CD4-positive, alpha-beta T cell (primary cell): ENCODE results near the gene GFPT2. TPM values are rescaled to one million over a fixed set of nuclear protein-coding genes. Genes with fewer than 3 reads are reported as not detected.

ENCODE experiments used
- ATAC-seq: fragments of 200-7000 bp; cut with Tn5 transposase; one replicate; pipeline ENCODE4 v1.10.0; 2022; ENCODE audit warnings: mild to moderate bottlenecking; ENCODE audit not compliant: poor library complexity
- CTCF ChIA-PET: fragments of 350-600 bp; sonication (Branson Sonifier 250); formaldehyde crosslinking; loops from one replicate; lab custom pipeline; 2021; ENCODE audit warnings: antibody characterized with exemption, inconsistent platforms; lab: Charles Lee
- POLR2A ChIA-PET: fragments of 350-600 bp; sonication (Branson Sonifier 250); formaldehyde crosslinking; loops from one replicate; lab custom pipeline; 2021; ENCODE audit warnings: antibody characterized with exemption, inconsistent platforms; lab: Charles Lee
- DNase-seq, 14 experiments: peaks; one replicate each; pipeline ENCODE4 v3.0.0-alpha.2; 2013 to 2020; ENCODE audit warnings: mixed read lengths in 2 of 14
- H3K27ac ChIP-seq, 2 donors: one replicate each; pipeline versions ENCODE4 v1.5.1 to v1.7.0; 2013; ENCODE audit warnings: low read length in 2 of 2, low read depth in 1 of 2, mild to moderate bottlenecking in 1 of 2
- H3K27me3 ChIP-seq, 2 experiments: 1 replicate in 1 of 2; 2 replicates in 1 of 2; pipeline versions ENCODE4 v1.6.1 to v1.7.0; 2013; ENCODE audit warnings: low read length in 2 of 2, control low read depth in 1 of 2, mild to moderate bottlenecking in 1 of 2, moderate library complexity in 1 of 2; ENCODE audit not compliant: insufficient read depth in 2 of 2, control insufficient read depth in 1 of 2
- H3K36me3 ChIP-seq: one replicate; pipeline ENCODE4 v1.6.1; 2013; ENCODE audit warnings: low read length, control low read depth; ENCODE audit not compliant: insufficient read depth
- H3K4me1 ChIP-seq: one replicate; pipeline ENCODE4 v1.6.1; 2013; ENCODE audit warnings: low read length, control low read depth; ENCODE audit not compliant: insufficient read depth
- H3K4me3 ChIP-seq: one replicate; pipeline ENCODE4 v1.5.1; 2013; ENCODE audit warnings: mild to moderate bottlenecking, low read length, moderate library complexity
- H3K9me3 ChIP-seq, 2 experiments: 1 replicate in 1 of 2; 2 replicates in 1 of 2; pipeline versions ENCODE4 v1.6.1 to v1.7.0; 2013; ENCODE audit warnings: low read length in 2 of 2, mild to moderate bottlenecking in 2 of 2, control low read depth in 1 of 2, moderate library complexity in 1 of 2; ENCODE audit not compliant: control insufficient read depth in 1 of 2, insufficient read depth in 1 of 2
- H3K27ac Mint-ChIP-seq: one replicate; pipeline ENCODE4 v1.8.0; 2020; ENCODE audit warnings: mixed read lengths
- H3K27me3 Mint-ChIP-seq: one replicate; pipeline ENCODE4 v1.8.0; 2021; ENCODE audit warnings: mixed read lengths
- H3K36me3 Mint-ChIP-seq: one replicate; pipeline ENCODE4 v1.8.0; 2021; ENCODE audit warnings: low read depth, mixed read lengths
- H3K4me1 Mint-ChIP-seq: one replicate; pipeline ENCODE4 v1.8.0; 2021; ENCODE audit warnings: low read depth, mixed read lengths
- H3K4me3 Mint-ChIP-seq: one replicate; pipeline ENCODE4 v1.8.0; 2020; ENCODE audit warnings: mild to moderate bottlenecking, mixed read lengths
- H3K9me3 Mint-ChIP-seq: one replicate; pipeline ENCODE4 v1.8.0; 2020; ENCODE audit warnings: mixed read lengths
- CTCF ChIP-seq: fragments of 200-600 bp; IDR thresholded peaks from one replicate; pipeline ENCODE4 v1.8.0; 2022; ENCODE audit warnings: antibody characterized with exemption, mild to moderate bottlenecking
- intact Hi-C, 2 experiments: fragments of 100-400 bp; cut with DNase I in 1 of 2; cut with micrococcal nuclease in 1 of 2; formaldehyde crosslinking; loops; one replicate each; pipeline versions ENCODE4 v1.15.1 to v1.9.0; 2023 to 2025; cut with DNase I, micrococcal nuclease
- polyA plus RNA-seq, 2 donors: library from polyadenylated mRNA; unstranded; fragments of 120-200 nt; gene quantifications; one replicate each; pipeline ENCODE4 v1.2.1, GENCODE V29; 2013
- total RNA-seq, 174 experiments: library from RNA in 2 of 174; stranded (reverse) in 2 of 174; gene quantifications; one replicate each; pipeline ENCODE4 v1.2.3 and lab custom pipeline; 2021 to 2026

The GFPT2 gene
- total RNA-seq (1 to 10 TPM; 1.1 to 1.5 TPM), total RNA-seq (lab: John Stamatoyannopoulos, UW) (0 to 3.6 (median 0.52) reads per million in 172 experiments)
- 0.47 TPM for polyA plus RNA-seq (2013, experiment 1 of 2)
- 0.53 TPM for polyA plus RNA-seq (2013, experiment 2 of 2)

GRCh38 chr5:180353048-180353979, at the start of gene GFPT2:
TSS of gene GFPT2 (minus strand) at chr5:180353336. CDS start at chr5:180353217, 119 bp downstream.
- Histone ChIP-seq H3K36me3 (no peaks in the 10 kb centered on the region), H3K27ac (no peak within 1 kb of the TSS), H3K27me3 (peaks cover 45 to 46% of the 10 kb centered on the region in 2 experiments), H3K9me3 (peaks cover 0 to 13% of the 10 kb centered on the region in 2 experiments), H3K4me1 (peaks cover 24% of the 10 kb centered on the region), H3K4me3 (peak within 1 kb of the TSS; percentile 79)
- no peak for TF ChIP-seq CTCF
- ChIA-PET CTCF (interaction anchor here (0.9 kb wide), 1 partner anchor 24 kb away, joined by 4 read pairs; no protein-coding TSS in a partner anchor), POLR2A (interaction anchor here (0.5 to 1.3 kb wide), 2 partner anchors 62 to 557 kb away, joined by 3 to 4 read pairs; no protein-coding TSS in a partner anchor)
- intact Hi-C loops = loop anchor here in 1 of 2 experiments (2.0 kb wide), 1 partner anchor 61 kb away; the partner anchor contains the start of gene MAPK9
- Mint-ChIP-seq H3K36me3 (no peaks in the 10 kb centered on the region), H3K27me3 (peaks cover 63% of the 10 kb centered on the region), H3K4me1 (peaks cover 7% of the 10 kb centered on the region), H3K27ac (no peak within 1 kb of the TSS), H3K4me3 (peak within 1 kb of the TSS; percentile 87), H3K9me3 (no peaks in the 10 kb centered on the region)
- DNase-seq (peak; percentile 48 to 87 (median 70)), ATAC-seq (peak; percentile 82)

- Mint-ChIP-seq H3K9me3 (no peaks in the 10 kb centered on the region), H3K36me3 (no peaks in the 10 kb centered on the region), H3K27me3 (peaks cover 36% of the 10 kb centered on the region), H3K4me3 (no peak overlapping the region), H3K4me1 (no peaks in the 10 kb centered on the region), H3K27ac (no peak overlapping the region)
- TF ChIP-seq CTCF = no peak
- intact Hi-C loops = no loop called here
- no peak overlapping the region for H3K27ac ChIP-seq
- no peaks in the 10 kb centered on the region for H3K36me3 ChIP-seq
- no peak overlapping the region for H3K4me3 ChIP-seq
- CTCF ChIA-PET = no interaction called here
- H3K27me3 ChIP-seq = no peaks in the 10 kb centered on the region
- POLR2A ChIA-PET = no interaction called here
- ATAC-seq (no peak), DNase-seq (no peak)
- no peaks in the 10 kb centered on the region for H3K4me1 ChIP-seq
- no peaks in the 10 kb centered on the region for H3K9me3 ChIP-seq
Measured at GRCh38 chr5:180402716-180403115, 49.6 kb upstream of the GFPT2 start.

GRCh38 chr5:180401229-180401907, 48.2 kb upstream of the GFPT2 start:
- Histone ChIP-seq H3K4me3 (no peak overlapping the region), H3K36me3 (no peaks in the 10 kb centered on the region), H3K27ac (no peak overlapping the region), H3K4me1 (no peaks in the 10 kb centered on the region), H3K27me3 (no peaks in the 10 kb centered on the region), H3K9me3 (no peaks in the 10 kb centered on the region)
- no peak for DNase-seq
- Mint-ChIP-seq H3K27me3 (peaks cover 28% of the 10 kb centered on the region), H3K27ac (no peak overlapping the region), H3K36me3 (no peaks in the 10 kb centered on the region), H3K4me1 (no peaks in the 10 kb centered on the region), H3K9me3 (no peaks in the 10 kb centered on the region), H3K4me3 (no peak overlapping the region)
- POLR2A ChIA-PET = no interaction called here
- ATAC-seq = no peak
- no peak for TF ChIP-seq CTCF
- CTCF ChIA-PET = interaction anchor here (0.6 kb wide), 1 partner anchor 28 kb away, joined by 3 read pairs; no protein-coding TSS in a partner anchor
- intact Hi-C loops = no loop called here
